Measurements from ENCODE around the gene CADM2.

DNA sequence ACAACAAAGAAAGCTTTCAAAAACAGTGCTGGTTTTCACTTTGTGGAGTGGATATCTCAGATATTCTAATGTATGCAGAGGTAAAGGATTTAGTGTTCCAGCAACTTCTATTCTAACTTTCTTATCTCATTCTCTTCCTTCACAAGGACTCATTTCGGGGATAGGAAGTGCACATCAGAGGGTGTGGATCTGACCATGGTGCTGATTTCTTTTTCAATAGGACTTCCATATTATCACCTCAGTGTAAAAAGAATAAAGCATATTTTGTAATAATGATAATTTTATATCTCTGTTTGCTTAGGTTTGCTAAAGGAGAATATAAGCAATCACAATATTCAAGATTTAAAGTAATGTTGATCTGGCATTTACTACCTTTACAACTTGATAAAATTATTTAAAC is 12.5 kb upstream of the CADM2 start:
- TF ChIP-seq, protein P1, sequence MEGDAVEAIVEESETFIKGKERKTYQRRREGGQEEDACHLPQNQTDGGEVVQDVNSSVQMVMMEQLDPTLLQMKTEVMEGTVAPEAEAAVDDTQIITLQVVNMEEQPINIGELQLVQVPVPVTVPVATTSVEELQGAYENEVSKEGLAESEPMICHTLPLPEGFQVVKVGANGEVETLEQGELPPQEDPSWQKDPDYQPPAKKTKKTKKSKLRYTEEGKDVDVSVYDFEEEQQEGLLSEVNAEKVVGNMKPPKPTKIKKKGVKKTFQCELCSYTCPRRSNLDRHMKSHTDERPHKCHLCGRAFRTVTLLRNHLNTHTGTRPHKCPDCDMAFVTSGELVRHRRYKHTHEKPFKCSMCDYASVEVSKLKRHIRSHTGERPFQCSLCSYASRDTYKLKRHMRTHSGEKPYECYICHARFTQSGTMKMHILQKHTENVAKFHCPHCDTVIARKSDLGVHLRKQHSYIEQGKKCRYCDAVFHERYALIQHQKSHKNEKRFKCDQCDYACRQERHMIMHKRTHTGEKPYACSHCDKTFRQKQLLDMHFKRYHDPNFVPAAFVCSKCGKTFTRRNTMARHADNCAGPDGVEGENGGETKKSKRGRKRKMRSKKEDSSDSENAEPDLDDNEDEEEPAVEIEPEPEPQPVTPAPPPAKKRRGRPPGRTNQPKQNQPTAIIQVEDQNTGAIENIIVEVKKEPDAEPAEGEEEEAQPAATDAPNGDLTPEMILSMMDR (IDR thresholded peaks at IDR 0.05; ENCODE audit: low read depth, low read length, poor library complexity, severe bottlenecking), result no peak
- no peak for TF ChIP-seq EZH2phosphoT487 (IDR thresholded peaks at IDR 0.05; ENCODE audit: borderline replicate concordance, low read length)

Measured in DOHH2 (cell line).